AG20443 (cell line): ENCODE data around the gene FAM81A.
A peak's percentile ranks its signal among the peaks of the same experiment; 100 is the strongest.

Experiments used
- DNase-seq: peaks from one replicate; pipeline ENCODE4 v3.0.0; 2012; ENCODE audit warnings: low spot score, mixed read lengths

FAM81A gene

DNA sequence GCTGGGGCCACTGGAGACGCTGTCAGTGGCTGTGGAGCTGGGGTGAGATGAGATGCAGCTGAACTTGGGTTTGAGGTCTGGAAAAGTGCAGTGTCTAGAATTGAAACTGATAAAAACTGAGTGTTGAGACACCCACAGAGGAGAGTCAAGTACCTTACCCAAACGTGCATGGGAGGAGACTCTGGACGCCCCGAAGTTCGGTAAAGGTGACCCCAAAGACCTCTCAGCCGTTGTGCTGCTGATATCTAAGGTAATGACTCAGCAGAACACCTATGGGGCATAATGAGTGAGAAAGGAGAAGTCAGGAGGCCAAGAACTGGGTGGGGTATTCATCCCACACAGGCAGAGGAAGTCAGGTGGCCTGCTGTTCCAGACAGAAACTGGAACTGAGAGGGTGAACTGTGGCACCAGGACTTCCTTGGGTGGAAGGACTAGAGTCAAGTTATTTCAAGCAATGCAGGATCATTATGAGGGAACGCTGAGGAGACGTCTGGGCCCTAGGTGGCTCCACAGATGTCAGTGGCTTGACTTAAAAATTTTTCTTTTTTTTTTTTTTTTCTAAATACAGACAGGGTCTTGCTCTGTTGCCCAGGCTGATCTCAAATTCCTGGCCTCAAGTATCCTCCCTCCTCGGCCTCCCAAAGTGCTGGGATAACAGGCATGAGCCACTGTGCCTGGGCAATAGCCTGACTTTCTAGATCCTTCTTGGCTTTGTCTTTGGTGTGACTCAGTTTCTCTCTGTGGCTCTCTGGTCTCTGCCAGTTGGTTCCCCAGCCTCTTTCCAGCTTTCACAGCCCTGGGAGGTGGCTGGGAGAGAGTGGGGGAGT, 105.9 kb downstream of the FAM81A start:
- DNase-seq, result no peak

DNA sequence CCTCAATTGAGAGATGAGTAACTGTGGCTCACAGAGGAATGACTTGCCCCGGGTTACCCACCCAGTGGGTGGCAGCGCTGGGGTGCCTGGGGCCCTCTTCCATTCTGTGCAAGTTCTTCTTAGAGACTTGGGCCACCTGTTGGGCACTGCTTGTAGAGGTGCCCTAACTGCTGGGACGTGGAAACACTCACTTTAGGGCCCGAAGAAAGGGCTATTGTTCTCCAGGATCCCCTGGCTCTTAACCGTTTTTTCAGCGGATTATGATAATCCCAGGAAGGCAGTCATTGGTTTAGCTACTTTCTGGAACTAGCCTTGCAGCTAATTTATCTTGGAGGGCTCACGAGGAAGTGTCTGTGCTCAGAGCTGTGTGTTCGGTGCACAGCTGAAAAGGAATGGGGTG, 107.6 kb downstream of the FAM81A start:
- no peak for DNase-seq

DNA sequence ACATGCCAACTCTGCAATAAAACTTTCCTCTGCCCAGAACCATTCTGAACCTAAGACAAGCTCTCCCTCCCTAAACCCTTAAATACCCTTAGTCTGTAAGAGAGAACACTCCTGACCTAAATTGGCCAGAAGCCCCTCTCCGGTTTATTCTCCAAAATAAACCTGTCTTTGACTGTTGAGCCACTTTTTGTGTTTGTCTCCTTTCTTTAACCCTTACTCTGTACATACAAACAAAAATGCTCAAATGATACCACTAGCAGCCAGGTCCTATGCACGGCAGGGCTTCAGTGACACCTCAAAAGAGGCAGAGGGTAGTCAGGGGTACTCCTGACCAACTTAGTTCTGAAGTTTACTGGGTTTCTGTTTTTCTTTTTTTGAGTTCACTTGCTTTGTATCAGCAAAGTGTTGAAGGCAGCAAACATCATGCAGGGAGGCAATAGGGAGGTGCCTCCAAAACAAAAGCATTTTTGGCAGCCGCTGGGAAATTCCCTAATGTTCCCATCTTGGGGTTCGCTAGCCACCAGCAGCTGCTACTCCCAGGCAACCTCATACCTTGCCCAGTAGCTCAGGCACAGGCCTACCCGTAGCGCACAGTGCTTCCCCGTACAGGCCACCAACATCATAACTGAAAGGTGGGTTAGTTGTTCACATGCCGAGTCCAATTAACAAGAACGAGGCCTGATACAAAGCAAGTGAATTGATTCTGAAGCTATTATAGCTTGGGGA, 110.7 kb downstream of the FAM81A start:
- DNase-seq, result no peak

DNA sequence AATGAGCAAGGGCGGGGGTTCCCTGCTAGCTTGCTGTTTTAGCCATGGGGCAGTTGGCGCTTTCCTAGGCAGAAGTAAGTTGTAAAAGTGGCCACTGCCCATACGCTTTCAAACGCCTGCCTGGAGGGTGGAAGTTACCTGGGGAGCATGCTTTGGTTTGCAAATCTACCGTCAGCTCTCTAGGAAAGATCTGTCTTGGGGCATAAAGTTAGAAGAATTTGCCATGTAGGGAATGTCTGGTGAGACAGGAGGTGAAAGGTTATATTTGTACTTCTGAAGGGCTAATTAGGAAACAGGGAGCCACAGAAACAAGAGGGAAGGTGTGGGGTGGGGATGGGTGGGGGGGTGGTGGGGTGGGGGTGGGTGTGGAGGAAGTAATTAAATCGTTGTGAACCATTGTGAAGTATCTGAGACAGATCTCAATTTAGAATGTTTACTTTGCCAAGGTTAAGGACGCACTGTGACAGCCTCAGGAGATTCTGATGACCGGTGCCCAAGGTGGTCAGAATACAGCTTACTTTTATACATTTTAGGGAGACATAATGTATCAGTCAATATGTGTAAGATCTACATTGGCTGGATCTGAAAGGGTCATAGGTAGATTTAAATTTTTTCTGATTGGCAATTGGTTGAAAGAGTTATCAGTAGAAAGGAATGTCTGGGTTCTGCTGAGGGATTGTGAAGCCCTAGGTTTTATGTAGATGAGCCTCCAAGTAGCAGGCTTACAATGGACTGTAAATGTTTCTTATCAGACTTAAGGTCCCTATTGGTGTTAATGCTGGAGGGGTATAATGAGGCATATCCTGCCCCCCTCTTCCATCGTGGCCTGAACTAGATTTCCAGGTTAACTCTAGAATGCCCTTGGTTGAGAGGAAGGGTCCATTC, 111.6 kb downstream of the FAM81A start:
- no peak for DNase-seq

- no peak for DNase-seq
Measured at GRCh38 chr15:59550530-59550929, 112.5 kb downstream of the FAM81A start.

- DNase-seq, result no peak
Measured at GRCh38 chr15:59550956-59551355, 113.0 kb downstream of the FAM81A start.

GRCh38 chr15:59553879-59554735, 116.1 kb downstream of the FAM81A start:
- peak; percentile 59 for DNase-seq

GRCh38 chr15:59555696-59556095, 117.7 kb downstream of the FAM81A start:
- no peak for DNase-seq

GRCh38 chr15:59556380-59556779, 118.4 kb downstream of the FAM81A start:
- no peak for DNase-seq

GRCh38 chr15:59557581-59557980, 119.6 kb downstream of the FAM81A start:
- DNase-seq, result no peak

GRCh38 chr15:59558851-59559250, 120.9 kb downstream of the FAM81A start:
- no peak for DNase-seq

DNA sequence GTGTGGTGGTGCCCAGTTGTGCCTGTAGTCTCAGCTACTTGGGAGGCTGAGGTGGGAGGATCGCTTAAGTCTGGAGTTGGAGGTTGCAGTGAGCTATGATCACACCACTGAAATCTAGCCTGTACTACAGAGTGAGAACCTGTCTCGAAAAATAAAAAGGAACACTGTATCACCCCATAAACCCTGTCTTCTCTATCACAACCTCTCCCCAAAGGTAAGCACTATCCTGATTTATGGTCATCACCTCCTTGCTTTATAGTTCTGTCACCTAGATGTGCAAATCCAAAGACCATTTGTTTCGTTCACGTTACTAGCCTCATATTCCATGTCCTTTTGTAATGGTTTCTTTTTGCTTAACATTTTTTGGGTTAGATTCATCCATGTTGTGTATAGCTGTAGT, 123.6 kb downstream of the FAM81A start:
- DNase-seq, result no peak

GRCh38 chr15:59562448-59563186, 124.6 kb downstream of the FAM81A start:
- no peak for DNase-seq

DNA sequence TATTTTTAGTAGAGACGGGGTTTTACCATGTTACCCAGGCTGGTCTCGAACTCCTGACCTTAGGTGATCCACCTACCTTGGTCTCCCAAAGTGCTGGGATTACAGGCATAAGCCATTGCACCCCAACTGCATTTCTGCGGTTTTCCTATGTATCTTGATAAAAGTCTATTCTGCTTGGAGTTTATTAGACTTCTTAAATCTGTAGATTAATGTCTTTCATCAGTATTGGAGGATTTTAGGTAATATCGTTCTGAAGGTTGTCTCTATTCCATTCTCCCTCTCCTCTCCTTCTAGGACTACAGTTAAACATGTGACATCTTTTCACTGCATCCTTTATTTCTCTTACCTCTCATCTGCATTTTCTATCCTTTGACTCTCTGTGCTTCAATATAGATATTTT, 127.3 kb downstream of the FAM81A start:
- no peak for DNase-seq

DNA sequence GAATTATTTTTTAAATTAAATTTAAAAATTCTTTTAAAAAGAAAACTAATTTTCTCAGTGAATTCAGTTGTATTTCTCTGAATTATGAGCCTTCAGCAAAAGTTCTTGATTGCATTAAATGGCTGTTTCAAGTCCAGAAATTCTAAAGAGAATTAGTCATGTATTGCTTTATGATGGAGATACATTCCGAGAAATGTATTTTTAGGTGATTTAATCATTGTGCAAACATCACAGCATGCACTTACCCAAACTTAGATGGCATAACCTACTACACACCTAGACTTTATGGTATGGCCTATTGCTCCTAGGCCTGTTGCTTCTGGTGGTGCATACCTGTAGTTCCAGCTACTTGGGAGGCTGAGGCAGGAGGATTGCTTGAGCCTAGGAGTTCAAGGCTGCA, 129.3 kb downstream of the FAM81A start:
- DNase-seq, result no peak

- DNase-seq, result no peak
Measured at GRCh38 chr15:59569477-59569876, 131.5 kb downstream of the FAM81A start.

DNA sequence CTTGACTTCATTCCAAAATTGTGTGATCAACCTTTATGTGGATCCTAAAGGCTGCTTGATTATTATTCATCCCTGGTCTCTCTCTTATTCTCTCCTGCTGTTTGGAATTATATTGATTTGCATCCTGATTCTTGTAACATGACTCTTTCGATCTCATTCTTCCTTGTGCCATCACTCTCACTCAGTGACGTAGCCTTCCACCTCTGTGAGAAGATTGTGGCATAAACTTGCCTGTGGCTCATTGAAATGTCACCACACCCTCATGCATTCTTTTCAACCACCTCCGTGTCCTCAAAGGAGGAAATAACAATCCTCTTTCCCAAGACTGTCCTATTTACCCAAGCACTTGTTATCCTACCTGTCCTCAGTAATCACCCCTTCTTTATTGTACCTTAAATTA, 132.3 kb downstream of the FAM81A start:
- DNase-seq, result no peak

- no peak for DNase-seq
Measured at GRCh38 chr15:59571606-59572005, 133.6 kb downstream of the FAM81A start.
